RWPE2 (cell line): ENCODE data around the gene MARK3.

Experiments
- ATAC-seq: fragments of 200-7000 bp; cut with Tn5 transposase; 3 replicates; pipeline ENCODE4 v1.9.1; 2021; ENCODE audit warnings: low read depth
- DNase-seq: peaks from one replicate; pipeline ENCODE4 v3.0.0-alpha.2; 2020; ENCODE audit warnings: low spot score
- H3K27ac ChIP-seq: fragments of 450-650 bp; 2 replicates; pipeline ENCODE4 v1.5.1; 2017; ENCODE audit warnings: mild to moderate bottlenecking; ENCODE audit not compliant: poor library complexity, severe bottlenecking
- H3K27me3 ChIP-seq: fragments of 250-450 bp; sonication (Bioruptor Pico); 2 replicates; pipeline ENCODE4 v1.5.1; 2021; ENCODE audit warnings: mild to moderate bottlenecking, moderate library complexity; ENCODE audit not compliant: insufficient read depth, poor library complexity, severe bottlenecking
- H3K36me3 ChIP-seq: fragments of 250-450 bp; sonication (Bioruptor Pico); 2 replicates; pipeline ENCODE4 v1.5.1; 2020; ENCODE audit warnings: low read depth, mild to moderate bottlenecking, moderate library complexity
- H3K4me1 ChIP-seq: fragments of 250-450 bp; sonication (Bioruptor Pico); 2 replicates; pipeline ENCODE4 v1.5.1; 2021; ENCODE audit warnings: mild to moderate bottlenecking, moderate library complexity; ENCODE audit not compliant: insufficient read depth, poor library complexity, severe bottlenecking
- H3K4me3 ChIP-seq: fragments of 250-450 bp; sonication (Bioruptor Pico); 2 replicates; pipeline ENCODE4 v1.5.1; 2021; ENCODE audit warnings: mild to moderate bottlenecking, moderate library complexity; ENCODE audit not compliant: severe bottlenecking
- H3K9me3 ChIP-seq: fragments of 250-450 bp; sonication (Bioruptor Pico); 2 replicates; pipeline ENCODE4 v1.5.1; 2021; ENCODE audit warnings: mild to moderate bottlenecking, moderate library complexity; ENCODE audit not compliant: severe bottlenecking
- TF ChIP-seq, protein P1 (sequence below): fragments of 450-650 bp; IDR thresholded peaks from one replicate; pipeline ENCODE4 v1.5.1; 2017; ENCODE audit warnings: mild to moderate bottlenecking, moderate library complexity; ENCODE audit not compliant: poor library complexity, severe bottlenecking

MARK3 gene

DNA sequence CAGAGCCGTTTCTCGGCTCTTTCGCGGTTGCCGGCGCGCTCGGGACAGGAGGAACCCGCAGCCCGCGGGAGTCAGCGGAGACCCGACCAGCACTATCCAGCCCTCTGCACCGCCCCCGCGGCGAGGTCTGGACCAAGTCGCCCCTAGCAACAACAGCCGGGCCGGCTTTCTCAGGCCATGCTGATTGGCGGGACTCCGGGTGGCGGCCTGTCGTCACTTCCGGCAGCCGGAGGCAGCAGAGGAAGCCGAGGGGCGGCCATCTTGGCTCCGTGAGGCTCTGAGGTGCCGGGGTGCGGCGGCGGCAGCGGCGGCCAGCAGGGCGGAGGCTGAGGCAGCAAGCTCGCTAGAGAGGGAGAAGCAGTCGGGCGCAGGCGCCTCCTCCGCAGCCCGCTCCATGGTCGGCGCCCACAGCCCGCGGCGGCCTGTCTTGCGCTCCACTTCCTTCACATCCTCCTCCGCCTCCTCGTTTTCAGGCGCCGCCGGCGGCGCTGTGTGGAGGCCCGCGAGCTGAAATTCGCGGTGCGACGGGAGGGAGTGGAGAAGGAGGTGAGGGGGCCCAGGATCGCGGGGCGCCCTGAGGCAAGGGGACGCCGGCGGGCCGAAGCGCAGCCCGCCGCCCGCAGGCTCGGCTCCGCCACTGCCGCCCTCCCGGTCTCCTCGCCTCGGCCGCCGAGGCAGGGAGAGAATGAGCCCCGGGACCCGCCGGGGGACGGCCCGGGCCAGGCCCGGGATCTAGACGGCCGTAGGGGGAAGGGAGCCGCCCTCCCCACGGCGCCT is at the start of gene MARK3:
Gene MARK3, plus strand, starts transcription at position 264 of the 777 bp plus-strand sequence. CDS start 615 bp downstream, outside the sequence.
- Histone ChIP-seq H3K4me3 (peak within 1 kb of the TSS; percentile 91), H3K9me3 (no peaks in the 10 kb centered on the region), H3K36me3 (peaks cover 29% of the 10 kb centered on the region), H3K27ac (peak within 1 kb of the TSS; percentile 79), H3K27me3 (no peaks in the 10 kb centered on the region), H3K4me1 (peaks cover 27% of the 10 kb centered on the region)
- TF ChIP-seq, protein P1, sequence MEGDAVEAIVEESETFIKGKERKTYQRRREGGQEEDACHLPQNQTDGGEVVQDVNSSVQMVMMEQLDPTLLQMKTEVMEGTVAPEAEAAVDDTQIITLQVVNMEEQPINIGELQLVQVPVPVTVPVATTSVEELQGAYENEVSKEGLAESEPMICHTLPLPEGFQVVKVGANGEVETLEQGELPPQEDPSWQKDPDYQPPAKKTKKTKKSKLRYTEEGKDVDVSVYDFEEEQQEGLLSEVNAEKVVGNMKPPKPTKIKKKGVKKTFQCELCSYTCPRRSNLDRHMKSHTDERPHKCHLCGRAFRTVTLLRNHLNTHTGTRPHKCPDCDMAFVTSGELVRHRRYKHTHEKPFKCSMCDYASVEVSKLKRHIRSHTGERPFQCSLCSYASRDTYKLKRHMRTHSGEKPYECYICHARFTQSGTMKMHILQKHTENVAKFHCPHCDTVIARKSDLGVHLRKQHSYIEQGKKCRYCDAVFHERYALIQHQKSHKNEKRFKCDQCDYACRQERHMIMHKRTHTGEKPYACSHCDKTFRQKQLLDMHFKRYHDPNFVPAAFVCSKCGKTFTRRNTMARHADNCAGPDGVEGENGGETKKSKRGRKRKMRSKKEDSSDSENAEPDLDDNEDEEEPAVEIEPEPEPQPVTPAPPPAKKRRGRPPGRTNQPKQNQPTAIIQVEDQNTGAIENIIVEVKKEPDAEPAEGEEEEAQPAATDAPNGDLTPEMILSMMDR, result peak; percentile 31
- ATAC-seq (peak; percentile 93), DNase-seq (peak; percentile 98)

DNA sequence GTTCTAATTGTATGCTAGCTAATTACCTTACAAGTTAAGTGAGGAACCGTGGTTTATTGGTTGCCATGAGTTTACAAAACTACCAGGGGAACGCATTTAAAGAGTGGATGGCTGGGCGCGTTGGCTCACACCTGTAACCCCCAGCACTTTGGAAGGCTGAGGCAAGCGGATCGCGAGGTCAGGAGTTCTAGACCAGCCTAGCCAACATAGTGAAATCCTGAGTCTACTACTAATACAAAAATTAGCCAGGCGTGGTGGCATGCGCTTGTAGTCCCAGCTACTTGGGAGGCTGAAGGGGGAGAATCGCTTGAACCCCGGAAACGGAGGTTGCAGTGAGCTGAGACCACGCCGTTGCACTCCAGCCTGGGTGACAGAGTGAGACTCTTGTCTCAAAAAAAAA is 49.0 kb upstream of the MARK3 start:
- H3K36me3 ChIP-seq, result peaks cover 65% of the 10 kb centered on the region
- no peaks in the 10 kb centered on the region for H3K27me3 ChIP-seq
- DNase-seq, result peak; percentile 24
- H3K4me3 ChIP-seq, result no peak overlapping the region
- TF ChIP-seq, protein P1, result no peak
- H3K27ac ChIP-seq, result no peak overlapping the region
- no peaks in the 10 kb centered on the region for H3K9me3 ChIP-seq
- peaks cover 13% of the 10 kb centered on the region for H3K4me1 ChIP-seq
- ATAC-seq, result no peak

DNA sequence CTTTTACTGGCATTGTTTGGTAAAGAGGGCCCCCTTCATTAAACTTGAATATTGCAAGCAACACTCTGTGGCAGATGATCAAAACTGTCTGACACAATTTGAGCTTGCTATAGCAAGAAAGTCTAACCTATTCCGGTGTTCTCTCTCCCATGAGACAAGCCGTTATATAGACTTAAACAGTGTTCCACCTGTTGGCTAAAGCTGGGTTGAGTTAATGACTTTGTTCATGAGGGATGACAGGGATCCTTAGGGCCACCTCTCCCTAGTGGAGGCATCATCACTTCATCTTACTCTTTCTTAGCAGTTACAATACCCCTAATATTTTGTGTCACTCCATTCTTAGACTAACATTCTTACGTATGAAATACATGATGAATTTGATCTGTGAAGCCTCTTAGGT is 47.4 kb upstream of the MARK3 start:
- Histone ChIP-seq H3K27ac (no peak overlapping the region), H3K9me3 (no peaks in the 10 kb centered on the region), H3K27me3 (no peaks in the 10 kb centered on the region), H3K4me3 (no peak overlapping the region), H3K36me3 (peaks cover 81% of the 10 kb centered on the region), H3K4me1 (peaks cover 7% of the 10 kb centered on the region)
- DNase-seq (no peak), ATAC-seq (no peak)
- TF ChIP-seq, protein P1, result no peak

DNA sequence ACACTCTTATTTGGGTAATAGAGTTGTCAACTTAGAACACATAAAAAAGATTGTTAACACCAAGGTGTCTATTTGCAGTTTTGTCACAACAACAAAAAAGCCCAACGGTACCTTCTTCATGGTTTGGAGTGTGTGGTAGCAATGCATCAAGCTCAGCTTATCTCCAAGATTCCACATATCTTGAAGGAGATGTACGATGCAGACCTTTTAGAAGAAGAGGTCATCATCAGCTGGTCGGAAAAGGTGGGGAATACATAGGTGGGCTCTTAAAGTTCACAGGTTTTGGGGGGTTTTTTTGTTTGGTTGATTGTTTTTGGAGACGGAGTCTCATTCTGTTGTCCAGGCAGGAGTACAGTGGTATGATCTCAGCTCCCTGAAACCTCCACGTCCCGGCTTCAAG is 45.7 kb upstream of the MARK3 start:
- Histone ChIP-seq H3K36me3 (peaks cover 99% of the 10 kb centered on the region), H3K9me3 (no peaks in the 10 kb centered on the region), H3K4me1 (peaks cover 7% of the 10 kb centered on the region), H3K4me3 (no peak overlapping the region), H3K27me3 (no peaks in the 10 kb centered on the region), H3K27ac (no peak overlapping the region)
- no peak for ATAC-seq
- TF ChIP-seq, protein P1, result no peak
- no peak for DNase-seq
